GM18498 (cell line): ENCODE results near the gene FOXN1.
"Not testable (repeated sequence)": the region's sequence is repeated elsewhere in the genome, so short reads cannot be mapped to it uniquely, and the experiment has no call there.

Experiments used
- ATAC-seq: cut with Tn5 transposase; IDR thresholded peaks from one replicate; pipeline ENCODE4 v1.9.1; 2021; ENCODE audit warnings: mild to moderate bottlenecking, moderate library complexity; ENCODE audit not compliant: unreplicated experiment

Gene FOXN1

GRCh38 chr17:28499684-28500357, 6.3 kb upstream of the FOXN1 start:
- no peak for ATAC-seq

GRCh38 chr17:28500712-28501379, 5.3 kb upstream of the FOXN1 start:
- ATAC-seq: peak; percentile 61

- ATAC-seq: no peak
Observed at GRCh38 chr17:28501421-28502284, 4.5 kb upstream of the FOXN1 start.

GRCh38 chr17:28503420-28503819, 2.7 kb upstream of the FOXN1 start:
- no peak for ATAC-seq

- ATAC-seq: no peak
Observed at GRCh38 chr17:28506763-28507487, 777 bp downstream of the FOXN1 start.

GRCh38 chr17:28507567-28508203, 1.5 kb downstream of the FOXN1 start:
- ATAC-seq: no peak

- ATAC-seq: no peak
Observed at GRCh38 chr17:28508211-28508724, 2.1 kb downstream of the FOXN1 start.

- no peak for ATAC-seq
Observed at GRCh38 chr17:28509789-28510188, 3.6 kb downstream of the FOXN1 start.

GRCh38 chr17:28511858-28512461, 5.8 kb downstream of the FOXN1 start:
- no peak for ATAC-seq

- no peak for ATAC-seq
Observed at GRCh38 chr17:28513476-28513875, 7.3 kb downstream of the FOXN1 start.

GRCh38 chr17:28514561-28515002, 8.4 kb downstream of the FOXN1 start:
- no peak for ATAC-seq

- no peak for ATAC-seq
Observed at GRCh38 chr17:28515518-28515917, 9.4 kb downstream of the FOXN1 start.

GRCh38 chr17:28518132-28518531, 12.0 kb downstream of the FOXN1 start:
- ATAC-seq: no peak

GRCh38 chr17:28518578-28518977, 12.4 kb downstream of the FOXN1 start:
- ATAC-seq: no peak

GRCh38 chr17:28519236-28519635, 13.1 kb downstream of the FOXN1 start:
- ATAC-seq: no peak

- no peak for ATAC-seq
Observed at GRCh38 chr17:28520687-28521086, 14.5 kb downstream of the FOXN1 start.

GRCh38 chr17:28521311-28522085, 15.3 kb downstream of the FOXN1 start:
- ATAC-seq: no peak

GRCh38 chr17:28522281-28522680, 16.1 kb downstream of the FOXN1 start:
- not testable (repeated sequence) for ATAC-seq

- no peak for ATAC-seq
Observed at GRCh38 chr17:28523186-28523585, 17.0 kb downstream of the FOXN1 start.
